Activated CD4-positive, alpha-beta T cell treated with anti-CD3 and anti-CD28 coated beads for 48 hours (primary cell): Measurements from ENCODE around the gene UBFD1.
"Not testable (repeated sequence)": the region's sequence is repeated elsewhere in the genome, so short reads cannot be mapped to it uniquely, and the experiment has no call there.

ENCODE experiments used
- DNase-seq: peaks from one replicate; pipeline ENCODE4 v3.0.0-alpha.2; 2020

UBFD1 gene

DNA sequence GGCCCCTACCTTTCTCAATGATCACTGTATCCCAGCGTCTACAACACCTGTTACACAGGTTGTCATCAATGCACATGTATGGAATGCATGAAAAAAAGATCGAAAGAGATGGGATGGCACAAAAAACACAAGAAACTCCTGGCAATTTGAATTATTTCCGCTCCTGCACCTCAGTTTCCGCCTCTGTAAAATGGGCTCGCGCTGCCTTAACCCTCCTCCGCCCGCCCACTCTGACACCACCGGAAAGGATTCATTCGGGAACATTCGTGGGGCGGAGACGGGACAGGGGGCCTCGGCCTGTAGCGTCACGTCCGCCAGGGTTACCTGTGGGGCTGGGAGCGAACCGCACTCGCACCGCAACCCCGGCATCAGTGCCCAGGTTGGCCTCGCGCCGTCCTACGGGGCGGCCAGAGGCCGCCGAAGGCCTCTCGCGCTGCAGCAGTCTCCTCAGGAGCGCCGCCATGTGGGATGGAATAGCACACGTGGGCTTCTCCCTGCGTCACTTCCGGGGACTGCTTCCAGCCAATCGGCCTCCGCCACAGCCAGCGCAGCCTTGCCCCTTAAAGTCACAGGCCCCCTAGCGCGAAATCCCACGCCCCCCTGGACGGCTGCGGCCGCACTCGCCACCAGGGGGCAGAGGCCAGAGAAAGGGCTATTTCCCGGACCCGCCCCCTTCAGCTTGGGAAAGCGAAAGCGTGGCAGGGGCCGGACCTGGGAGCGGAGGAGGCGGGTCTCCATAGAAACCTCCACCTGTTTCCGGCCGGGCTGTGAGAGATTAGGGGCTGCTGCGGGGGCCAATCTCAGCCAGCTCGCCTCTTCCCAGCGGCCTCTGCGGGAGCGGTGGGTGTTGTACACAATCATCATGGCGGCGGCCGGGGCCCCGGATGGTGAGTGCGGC is at the start of gene UBFD1, which contains the start of gene EARS2:
UBFD1 (plus strand) TSS at position 847 of the 898 bp plus-strand sequence; CDS start at position 863, 16 bp downstream.
EARS2 (minus strand) TSS at position 470 of the 898 bp plus-strand sequence; CDS start at position 463, 7 bp downstream.
- peak; percentile 99 for DNase-seq

- no peak for DNase-seq
Measured at GRCh38 chr16:23508589-23509440, 48.7 kb upstream of the UBFD1 start.

DNA sequence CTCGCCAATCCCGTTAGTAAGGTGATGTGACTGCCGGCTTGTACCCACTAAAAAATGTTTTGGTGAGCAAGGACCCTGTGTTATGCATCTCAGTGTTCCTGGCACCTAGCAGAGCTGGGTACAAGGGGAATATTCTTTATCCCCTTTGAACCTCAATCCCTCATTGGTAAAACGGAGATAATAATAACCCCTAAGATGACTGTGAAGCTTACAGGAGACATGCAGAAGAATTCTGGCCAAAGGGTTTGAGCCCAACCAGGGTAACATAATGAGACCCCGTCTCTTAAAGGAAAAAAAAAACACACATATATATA is 48.1 kb upstream of the UBFD1 start:
- no peak for DNase-seq

GRCh38 chr16:23509782-23510163 is 47.8 kb upstream of the UBFD1 start:
- peak; percentile 42 for DNase-seq

- DNase-seq = peak; percentile 84
Measured at GRCh38 chr16:23510164-23510914, 47.2 kb upstream of the UBFD1 start, which contains the start of gene GGA2. Gene GGA2, minus strand, starts transcription at chr16:23510494. Its CDS starts 83 bp downstream, at chr16:23510411.

- DNase-seq = not testable (repeated sequence)
Measured at GRCh38 chr16:23510915-23511270, 46.6 kb upstream of the UBFD1 start.

- DNase-seq = no peak
Measured at GRCh38 chr16:23511731-23512130, 45.8 kb upstream of the UBFD1 start.

DNA sequence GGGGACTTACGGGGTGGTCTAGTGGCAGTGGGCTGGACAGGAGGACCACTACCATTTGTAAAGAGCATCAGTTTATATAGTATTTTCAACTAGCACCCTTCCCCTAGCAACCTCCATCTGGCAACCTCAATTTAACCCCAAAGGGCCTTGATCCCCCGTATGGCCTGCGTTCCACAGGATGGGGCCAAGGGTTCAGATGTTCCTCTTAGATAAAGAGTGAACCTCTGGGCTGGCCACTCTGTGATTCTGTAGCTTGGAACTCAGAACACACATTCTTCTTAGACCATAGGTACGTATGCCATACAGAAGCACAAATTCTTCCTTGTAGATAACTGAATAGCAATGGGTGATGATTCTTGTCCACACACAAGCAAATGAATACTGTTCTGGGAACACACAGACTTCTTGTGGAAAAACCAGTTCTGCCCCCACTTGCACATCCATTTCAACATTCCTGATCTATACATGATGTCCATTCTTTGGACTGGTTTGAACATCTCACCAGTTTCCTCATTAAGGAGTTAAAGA is 45.3 kb upstream of the UBFD1 start:
- no peak for DNase-seq

GRCh38 chr16:23514381-23515152 is 43.0 kb upstream of the UBFD1 start:
- DNase-seq = peak; percentile 43

DNA sequence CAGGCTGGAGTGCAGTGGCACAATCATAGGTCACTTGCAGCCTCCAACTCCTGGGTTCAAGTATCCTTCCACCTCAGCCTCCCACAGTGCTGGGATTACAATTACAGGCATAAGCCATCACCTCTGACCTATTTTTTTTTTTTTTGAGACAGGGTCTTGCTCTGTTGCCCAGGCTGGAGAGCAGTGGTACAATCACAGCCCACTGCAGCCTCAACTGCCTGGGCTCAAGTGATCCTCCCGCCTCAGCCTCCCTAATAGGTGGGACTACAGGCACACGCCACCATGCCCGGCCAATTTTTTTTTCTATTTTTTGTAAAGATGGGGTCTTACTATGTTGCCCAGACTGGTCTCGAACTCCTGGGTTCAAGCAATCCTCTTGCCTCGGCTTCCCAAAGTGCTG is 41.6 kb upstream of the UBFD1 start:
- DNase-seq = no peak

GRCh38 chr16:23516366-23517137 is 41.0 kb upstream of the UBFD1 start:
- no peak for DNase-seq

GRCh38 chr16:23518435-23518891 is 39.1 kb upstream of the UBFD1 start:
- DNase-seq = no peak

GRCh38 chr16:23519282-23519681 is 38.2 kb upstream of the UBFD1 start:
- DNase-seq = no peak

- no peak for DNase-seq
Measured at GRCh38 chr16:23520500-23520899, 37.0 kb upstream of the UBFD1 start.

GRCh38 chr16:23521037-23521743 is 36.3 kb upstream of the UBFD1 start:
- DNase-seq = no peak

DNA sequence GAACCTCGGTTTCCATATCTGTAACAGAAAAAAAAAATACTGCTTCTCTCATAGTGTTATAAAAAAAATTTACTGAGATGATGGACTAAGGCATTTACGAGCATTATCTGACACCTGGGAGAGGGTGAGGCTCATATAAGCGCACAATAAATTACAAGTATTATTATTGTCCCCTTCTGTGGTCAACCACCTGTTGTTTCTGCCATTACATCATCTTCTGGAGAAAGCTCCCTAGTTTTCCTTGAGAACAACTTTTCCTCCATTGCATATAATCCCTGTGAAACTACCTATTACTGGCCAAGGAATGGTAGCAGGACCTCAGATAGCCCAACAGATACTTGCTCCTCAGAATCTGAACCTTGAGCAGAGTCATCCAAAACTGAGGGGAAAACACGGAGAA is 35.6 kb upstream of the UBFD1 start:
- DNase-seq = no peak

DNA sequence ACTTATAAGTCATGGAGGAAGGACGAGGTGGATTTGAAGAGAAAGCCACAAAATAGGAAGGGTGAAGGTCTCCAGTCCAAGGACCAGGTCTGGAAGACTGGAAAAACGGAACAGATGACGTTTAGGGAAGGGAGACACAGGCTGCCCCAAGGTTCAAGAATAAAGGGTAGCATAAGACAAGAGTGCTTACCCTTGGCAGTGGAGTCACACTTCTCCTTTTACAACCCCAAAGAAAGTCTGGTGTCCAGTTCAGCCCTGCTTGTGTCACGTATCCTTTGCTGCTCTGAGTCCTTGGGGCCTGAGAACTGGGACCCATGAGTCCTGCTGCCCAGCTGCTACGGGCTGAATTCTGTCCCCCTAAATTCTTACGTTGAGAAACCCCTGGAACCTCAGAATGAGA is 34.2 kb upstream of the UBFD1 start:
- no peak for DNase-seq

DNA sequence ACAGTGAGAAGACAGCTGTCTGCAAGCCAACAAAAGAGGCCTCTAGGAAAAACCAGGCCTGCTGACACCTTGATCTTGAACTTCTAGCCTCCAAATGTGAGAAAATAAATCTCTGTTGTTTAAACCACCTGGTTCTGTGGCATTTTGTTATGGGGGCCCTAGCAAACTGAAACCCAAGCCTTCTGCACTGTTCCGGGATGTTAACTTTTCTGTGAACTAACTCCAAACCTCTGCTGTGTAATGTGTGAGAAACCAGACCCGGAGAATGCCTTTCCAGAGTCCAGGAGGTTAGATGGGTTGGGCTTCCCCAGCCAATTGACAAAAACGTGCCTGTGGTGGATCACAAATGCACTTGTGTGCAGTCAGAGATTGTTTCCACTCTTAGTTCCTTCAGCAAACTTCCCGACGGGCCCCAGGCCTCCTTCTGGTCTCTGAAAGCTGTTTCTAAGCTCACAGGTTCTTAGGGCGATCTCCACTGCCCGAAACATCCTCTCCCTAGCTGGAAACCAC is 33.6 kb upstream of the UBFD1 start:
- no peak for DNase-seq

DNA sequence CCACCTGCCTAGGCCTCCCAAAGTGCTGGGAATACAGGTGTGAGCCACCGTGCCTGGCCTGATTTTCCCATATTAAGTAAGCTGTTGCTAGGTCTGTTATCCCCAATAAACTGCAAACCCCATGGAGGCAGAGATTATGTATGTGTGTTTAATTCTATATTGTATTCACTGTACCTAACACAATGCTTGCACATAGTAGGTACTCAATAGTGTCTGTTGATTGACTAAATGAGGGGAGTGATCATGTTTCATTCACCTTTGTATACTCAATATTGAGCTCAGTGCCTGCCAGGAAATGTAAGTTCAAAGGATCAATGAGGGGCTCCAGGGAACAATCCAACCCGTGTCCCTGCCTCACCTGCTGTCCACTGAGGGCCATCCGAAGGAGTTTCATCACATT is 32.6 kb upstream of the UBFD1 start:
- DNase-seq = no peak

DNA sequence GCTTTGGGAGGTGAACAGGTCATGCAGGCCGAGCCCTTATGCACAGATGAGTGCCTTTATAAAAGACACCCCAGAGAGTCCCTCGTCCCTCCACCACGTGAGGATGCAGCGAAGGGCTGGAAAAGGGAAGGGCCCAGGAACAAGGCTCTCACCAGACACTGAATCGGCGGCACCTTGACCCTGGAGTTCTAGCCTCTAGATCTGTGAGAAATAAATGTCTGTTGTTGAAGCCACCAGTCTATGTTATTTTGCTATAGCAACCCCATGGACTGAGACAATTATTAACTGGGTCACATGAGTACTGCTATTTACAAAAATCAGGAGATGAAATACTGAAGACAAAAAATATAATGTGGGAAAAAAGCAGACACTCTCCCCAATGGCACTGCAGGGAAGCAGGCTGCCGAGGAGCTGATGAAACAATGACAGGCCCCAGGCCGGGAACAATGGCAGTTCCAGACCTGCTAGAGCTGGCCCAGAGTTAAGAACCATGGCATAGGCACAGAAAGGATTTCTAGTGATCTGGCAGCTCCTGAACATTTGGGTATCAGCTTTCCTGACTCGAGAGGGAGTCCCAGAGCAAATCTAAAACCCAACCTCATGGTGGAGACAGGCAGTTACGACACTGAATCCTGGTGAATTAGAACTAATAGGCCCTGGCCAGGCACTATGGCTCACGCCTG is 29.4 kb upstream of the UBFD1 start:
- DNase-seq = no peak
